Measurements from ENCODE around the gene YEATS2.
"Not testable (repeated sequence)": the region's sequence is repeated elsewhere in the genome, so short reads cannot be mapped to it uniquely, and the experiment has no call there.

The YEATS2 gene

GRCh38 chr3:183734750-183735494 lies 37.3 kb downstream of the YEATS2 start:
- Histone ChIP-seq H3K9me3 (ENCODE audit: control insufficient read depth, insufficient read depth, low read length) (no peaks in the 10 kb centered on the region; the same call in 1 of the 2 replicates), H3K4me1 (ENCODE audit: insufficient read depth, low read length) (no peaks in the 10 kb centered on the region), H3K36me3 (ENCODE audit: insufficient read depth, low read length) (peaks cover 29% of the 10 kb centered on the region), H3K9ac (ENCODE audit: low read depth, low read length) (no peak overlapping the region)

GRCh38 chr3:183737116-183737515 lies 39.5 kb downstream of the YEATS2 start:
- peaks cover 29% of the 10 kb centered on the region for H3K36me3 ChIP-seq (ENCODE audit: insufficient read depth, low read length)
- H3K9me3 ChIP-seq (ENCODE audit: control insufficient read depth, insufficient read depth, low read length): no peaks in the 10 kb centered on the region; the same call in 1 of the 2 replicates
- no peaks in the 10 kb centered on the region for H3K4me1 ChIP-seq (ENCODE audit: insufficient read depth, low read length)
- H3K9ac ChIP-seq (ENCODE audit: low read depth, low read length): no peak overlapping the region

- not testable (repeated sequence) for H3K9ac ChIP-seq (ENCODE audit: low read depth, low read length); H3K4me1 ChIP-seq (ENCODE audit: insufficient read depth, low read length); H3K9me3 ChIP-seq (ENCODE audit: control insufficient read depth, insufficient read depth, low read length)
- H3K36me3 ChIP-seq (ENCODE audit: insufficient read depth, low read length): peaks cover 19% of the 10 kb centered on the region
These were observed 42.6 kb downstream of the YEATS2 start for GRCh38 chr3:183740154-183740553.

DNA sequence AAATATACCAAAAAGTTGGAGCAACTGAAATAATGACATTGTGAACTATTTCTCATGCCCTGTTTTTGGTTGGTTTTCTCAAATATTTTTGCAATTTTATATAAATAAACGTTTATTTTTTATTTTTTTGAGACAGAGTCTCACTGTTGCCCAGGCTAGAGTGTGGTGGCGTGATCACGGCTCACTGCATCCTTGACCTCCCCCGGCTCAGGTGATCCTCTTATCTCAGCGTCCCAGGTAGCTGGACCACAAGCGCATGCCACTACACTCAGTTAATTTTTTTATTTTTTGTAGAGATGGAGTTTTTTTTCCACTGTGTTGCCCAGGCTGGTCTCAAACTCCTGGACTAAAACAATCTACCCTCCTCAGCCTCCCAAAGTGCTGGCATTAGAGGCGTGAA lies 45.6 kb downstream of the YEATS2 start:
- H3K9ac ChIP-seq (ENCODE audit: low read depth, low read length): no peak overlapping the region
- H3K36me3 ChIP-seq (ENCODE audit: insufficient read depth, low read length): peaks cover 6% of the 10 kb centered on the region
- H3K4me1 ChIP-seq (ENCODE audit: insufficient read depth, low read length): peaks cover 7% of the 10 kb centered on the region; the same call in 1 of the 2 replicates
- H3K9me3 ChIP-seq (ENCODE audit: control insufficient read depth, insufficient read depth, low read length): no peaks in the 10 kb centered on the region

GRCh38 chr3:183745300-183746098 lies 47.9 kb downstream of the YEATS2 start:
- Histone ChIP-seq H3K9me3 (ENCODE audit: control insufficient read depth, insufficient read depth, low read length) (no peaks in the 10 kb centered on the region), H3K36me3 (ENCODE audit: insufficient read depth, low read length) (peaks cover 9% of the 10 kb centered on the region), H3K9ac (ENCODE audit: low read depth, low read length) (no peak overlapping the region), H3K4me1 (ENCODE audit: insufficient read depth, low read length) (peaks cover 7% of the 10 kb centered on the region; the same call in 1 of the 2 replicates)

GRCh38 chr3:183754052-183754451 lies 56.5 kb downstream of the YEATS2 start:
- H3K36me3 ChIP-seq (ENCODE audit: insufficient read depth, low read length): peaks cover 33% of the 10 kb centered on the region
- no peak overlapping the region for H3K9ac ChIP-seq (ENCODE audit: low read depth, low read length)
- peaks cover 9% of the 10 kb centered on the region; the same call in 1 of the 2 replicates for H3K4me1 ChIP-seq (ENCODE audit: insufficient read depth, low read length)
- no peaks in the 10 kb centered on the region for H3K9me3 ChIP-seq (ENCODE audit: control insufficient read depth, insufficient read depth, low read length)

- no peak overlapping the region for H3K9ac ChIP-seq (ENCODE audit: low read depth, low read length)
- H3K4me1 ChIP-seq (ENCODE audit: insufficient read depth, low read length): no peaks in the 10 kb centered on the region; the same call in 1 of the 2 replicates
- H3K9me3 ChIP-seq (ENCODE audit: control insufficient read depth, insufficient read depth, low read length): no peaks in the 10 kb centered on the region
- H3K36me3 ChIP-seq (ENCODE audit: insufficient read depth, low read length): peaks cover 36% of the 10 kb centered on the region
These were observed 64.7 kb downstream of the YEATS2 start for GRCh38 chr3:183762304-183762703.

GRCh38 chr3:183764847-183765731 lies 67.5 kb downstream of the YEATS2 start:
- peaks cover 35% of the 10 kb centered on the region for H3K36me3 ChIP-seq (ENCODE audit: insufficient read depth, low read length)
- H3K4me1 ChIP-seq (ENCODE audit: insufficient read depth, low read length): no peaks in the 10 kb centered on the region; the same call in 1 of the 2 replicates
- no peak overlapping the region for H3K9ac ChIP-seq (ENCODE audit: low read depth, low read length)
- H3K9me3 ChIP-seq (ENCODE audit: control insufficient read depth, insufficient read depth, low read length): no peaks in the 10 kb centered on the region

GRCh38 chr3:183766107-183766506 lies 68.5 kb downstream of the YEATS2 start:
- H3K36me3 ChIP-seq (ENCODE audit: insufficient read depth, low read length): peaks cover 35% of the 10 kb centered on the region
- H3K4me1 ChIP-seq (ENCODE audit: insufficient read depth, low read length): no peaks in the 10 kb centered on the region; the same call in 1 of the 2 replicates
- H3K9me3 ChIP-seq (ENCODE audit: control insufficient read depth, insufficient read depth, low read length): no peaks in the 10 kb centered on the region
- H3K9ac ChIP-seq (ENCODE audit: low read depth, low read length): no peak overlapping the region

DNA sequence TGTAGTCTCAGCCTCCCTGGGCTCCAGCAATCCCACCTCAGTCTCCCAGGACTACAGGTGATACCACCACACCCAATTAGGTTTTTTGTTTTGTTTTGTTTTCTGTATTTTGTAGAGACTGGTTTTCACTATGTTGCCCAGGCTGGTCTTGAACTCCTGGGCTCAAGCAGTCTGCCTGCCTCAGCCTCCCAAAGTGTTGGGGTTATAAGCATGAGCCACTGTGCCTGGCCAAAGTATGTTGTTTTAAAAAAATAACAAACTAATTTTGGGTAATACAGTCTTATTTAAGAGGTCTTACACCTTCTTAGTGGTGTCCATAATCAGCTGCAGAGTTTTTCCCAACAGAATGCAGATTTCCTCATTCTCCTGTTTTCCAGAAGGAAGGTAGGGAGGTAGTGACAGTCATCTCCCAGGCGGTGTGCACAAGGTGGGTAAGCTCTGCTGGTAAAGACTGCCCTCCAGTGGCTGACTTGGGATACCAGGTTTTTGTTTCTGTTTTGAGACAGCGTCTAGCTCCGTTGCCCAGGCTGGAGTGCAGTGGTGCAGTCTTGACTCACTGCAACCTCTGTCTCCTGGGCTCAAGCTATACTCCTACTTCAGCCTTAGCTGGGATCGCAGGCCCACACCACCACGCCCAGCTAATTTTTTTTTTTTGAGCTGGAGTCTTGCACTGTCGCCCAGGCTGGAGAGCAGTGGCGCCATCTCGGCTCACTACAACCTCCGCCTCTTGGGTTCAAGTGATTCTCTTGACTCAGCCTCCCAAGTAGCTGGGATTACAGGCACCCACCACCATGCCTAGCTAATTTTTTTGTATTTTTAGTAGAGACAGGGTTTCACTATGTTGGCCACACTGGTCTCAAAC lies 69.4 kb downstream of the YEATS2 start:
- Histone ChIP-seq H3K9ac (ENCODE audit: low read depth, low read length) (no peak overlapping the region), H3K9me3 (ENCODE audit: control insufficient read depth, insufficient read depth, low read length) (no peaks in the 10 kb centered on the region), H3K4me1 (ENCODE audit: insufficient read depth, low read length) (no peaks in the 10 kb centered on the region; the same call in 1 of the 2 replicates), H3K36me3 (ENCODE audit: insufficient read depth, low read length) (peaks cover 28% of the 10 kb centered on the region)

- no peaks in the 10 kb centered on the region for H3K9me3 ChIP-seq (ENCODE audit: control insufficient read depth, insufficient read depth, low read length)
- no peak overlapping the region for H3K9ac ChIP-seq (ENCODE audit: low read depth, low read length)
- H3K36me3 ChIP-seq (ENCODE audit: insufficient read depth, low read length): peaks cover 21% of the 10 kb centered on the region
- no peaks in the 10 kb centered on the region; the same call in 1 of the 2 replicates for H3K4me1 ChIP-seq (ENCODE audit: insufficient read depth, low read length)
These were observed 70.5 kb downstream of the YEATS2 start for GRCh38 chr3:183768114-183768513.

- Histone ChIP-seq H3K9me3 (ENCODE audit: control insufficient read depth, insufficient read depth, low read length) (no peaks in the 10 kb centered on the region; the same call in 1 of the 2 replicates), H3K9ac (ENCODE audit: low read depth, low read length) (no peak overlapping the region), H3K36me3 (ENCODE audit: insufficient read depth, low read length) (peaks cover 20% of the 10 kb centered on the region), H3K4me1 (ENCODE audit: insufficient read depth, low read length) (no peaks in the 10 kb centered on the region; the same call in 1 of the 2 replicates)
These were observed 71.9 kb downstream of the YEATS2 start for GRCh38 chr3:183769453-183769852.

- Histone ChIP-seq H3K4me1 (ENCODE audit: insufficient read depth, low read length) (no peaks in the 10 kb centered on the region), H3K9me3 (ENCODE audit: control insufficient read depth, insufficient read depth, low read length) (no peaks in the 10 kb centered on the region; the same call in 1 of the 2 replicates), H3K36me3 (ENCODE audit: insufficient read depth, low read length) (peaks cover 33% of the 10 kb centered on the region), H3K9ac (ENCODE audit: low read depth, low read length) (no peak overlapping the region)
These were observed 77.0 kb downstream of the YEATS2 start for GRCh38 chr3:183774631-183775030.

Data from ES-I3 (cell line).